K562 (cell line): Measurements from ENCODE around the gene RUNX1. TPM values are rescaled to one million over a fixed set of nuclear protein-coding genes. Genes with fewer than 3 reads are reported as not detected.

ENCODE experiments used
- CEBPG ChIP-seq, 3 experiments: fragments of 200-800 bp in 1 of 3; sonication (Bioruptor generic) in 1 of 3; sonication (generic) in 1 of 3; formaldehyde crosslinking in 1 of 3; IDR thresholded peaks in 2 of 3; conservative IDR thresholded peaks in 1 of 3; 2 replicates each; pipeline versions ENCODE4 v1.6.1 to v1.8.0; 2016 to 2022; ENCODE audit warnings: missing compliant biosample characterization in 2 of 3, missing genetic modification characterization in 2 of 3, mild to moderate bottlenecking in 1 of 3, missing genetic modification reagents in 1 of 3
- EP300 ChIP-seq: IDR thresholded peaks from 2 replicates; pipeline ENCODE4 v1.6.1; 2012; ENCODE audit warnings: low read length, improper control_type of control experiment
- GABPA ChIP-seq: fragments of 200-800 bp; sonication (Bioruptor generic); conservative IDR thresholded peaks from 2 replicates; pipeline ENCODE4 v1.6.1; 2016; ENCODE audit warnings: low read depth, missing genetic modification characterization, missing compliant biosample characterization
- HNRNPUL1 ChIP-seq: fragments of 200-400 bp; formaldehyde crosslinking; IDR thresholded peaks from 2 replicates; pipeline ENCODE4 v1.6.1; 2017; ENCODE audit warnings: low read length
- MGA ChIP-seq: fragments of 450-650 bp; IDR thresholded peaks from 2 replicates; pipeline ENCODE4 v1.6.1; 2016; ENCODE audit warnings: mild to moderate bottlenecking, moderate library complexity
- MLX ChIP-seq, 2 experiments: fragments of 450-650 bp in 1 of 2; sonication (generic) in 1 of 2; formaldehyde crosslinking; conservative IDR thresholded peaks; 2 replicates each; pipeline versions ENCODE4 v1.4.0 to v1.8.1; 2020 to 2022; ENCODE audit warnings: mild to moderate bottlenecking in 1 of 2, missing genetic modification reagents in 1 of 2
- NR2C1 ChIP-seq, 2 experiments: fragments of 450-650 bp; IDR thresholded peaks; 2 replicates each; pipeline ENCODE4 v1.6.1; 2017; ENCODE audit warnings: mild to moderate bottlenecking in 2 of 2, antibody characterized with exemption in 1 of 2, inconsistent platforms in 1 of 2, missing compliant biosample characterization in 1 of 2, missing genetic modification characterization in 1 of 2
- NR2F6 ChIP-seq: fragments of 450-650 bp; formaldehyde crosslinking; IDR thresholded peaks from 2 replicates; pipeline ENCODE4 v1.4.0; 2020; ENCODE audit warnings: mild to moderate bottlenecking
- POLR2G ChIP-seq: fragments of 200-400 bp; formaldehyde crosslinking; IDR thresholded peaks from 2 replicates; pipeline ENCODE4 v1.6.1; 2017; ENCODE audit warnings: low read depth, mild to moderate bottlenecking, antibody characterized with exemption, low read length, moderate library complexity
- ZBTB2 ChIP-seq: fragments of 450-650 bp; IDR thresholded peaks from 2 replicates; pipeline ENCODE4 v1.6.1; 2016; ENCODE audit warnings: antibody characterized with exemption
- ZNF57 ChIP-seq: fragments of 450-650 bp; formaldehyde crosslinking; IDR thresholded peaks from 2 replicates; pipeline ENCODE4 v1.4.0; 2020; ENCODE audit warnings: mild to moderate bottlenecking, moderate library complexity
- polyA plus RNA-seq, 8 experiments: library from polyadenylated mRNA; depleted of rRNA in 4 of 8; stranded (reverse) in 5 of 8; unstranded in 3 of 8; fragments of >200 nt; fragmentation: Nextera tagmentation in 2 of 8; fragmentation: Illumina TruSeq in 1 of 8; extraction: Ambion mirVana in 2 of 8; extraction: Trizol in 1 of 8; gene quantifications; 2 replicates each; pipeline versions ENCODE4 v1.2.1 to v1.2.3, GENCODE V29; 2011 to 2014; ENCODE audit warnings: inconsistent platforms in 1 of 8, missing spikeins in 1 of 8
- total RNA-seq, 7 experiments: library from RNA; depleted of rRNA in 6 of 7; stranded (reverse); fragments of >200 nt in 6 of 7; fragmentation: Illumina TruSeq in 2 of 7; extraction: Trizol in 2 of 7; gene quantifications; 2 replicates each; pipeline versions ENCODE4 v1.2.1 to v1.2.3, GENCODE V29; 2011 to 2021; ENCODE audit warnings: low replicate concordance in 1 of 7

The RUNX1 gene
- total and polyA plus RNA-seq, 9 of the 15 experiments (the other 6 are each of a cell fraction or from before 2014, with no cell fraction given): 2.2 to 68.6 (median 17.8) TPM

DNA sequence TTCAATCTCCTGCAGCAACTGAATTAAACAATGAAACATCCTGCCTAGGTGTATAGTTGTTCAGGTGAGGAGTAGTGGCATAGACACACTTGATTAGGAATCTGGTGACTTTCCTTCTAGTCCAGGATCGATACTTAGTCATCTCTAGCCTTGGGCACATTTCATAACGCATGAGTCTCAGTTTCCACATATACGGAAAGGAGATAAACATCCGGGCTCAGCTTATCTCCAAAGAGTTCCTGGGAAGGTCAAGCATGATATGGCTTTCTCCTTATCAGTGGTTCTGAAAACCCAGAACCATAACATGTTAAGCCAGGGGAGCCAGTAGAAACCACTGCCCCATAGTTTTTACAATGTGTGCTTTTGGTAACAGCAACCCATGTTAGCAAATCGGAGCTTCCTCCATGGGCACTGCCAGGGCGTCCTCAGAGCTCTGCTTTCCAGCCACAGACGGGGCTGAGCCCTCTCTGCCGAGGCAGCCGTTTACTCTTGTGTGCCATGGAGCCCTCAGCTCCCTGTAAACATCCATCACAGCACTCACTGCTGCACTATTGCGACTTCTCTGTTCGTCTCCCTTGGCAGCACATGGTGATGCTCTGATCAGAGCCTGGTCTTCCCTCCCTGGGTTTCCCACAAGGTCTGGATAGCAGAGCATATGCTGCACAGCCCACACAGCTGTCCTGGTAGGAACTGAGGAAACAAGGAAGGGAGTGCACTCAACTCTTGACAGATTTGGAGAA lies 34.6 kb downstream of the RUNX1 start (continued):
- TF ChIP-seq MGA (peak; percentile 27; the same call in 1 of the 2 replicates), ZNF57 (CRISPR knock-in tag) (no peak), NR2F6 (CRISPR knock-in tag) (no peak), GABPA (tag) (no peak), MLX (CRISPR knock-in tag; conservative IDR thresholded peaks at IDR 0.05) (no peak), HNRNPUL1 (no peak), CEBPG (CRISPR knock-in tag; IDR thresholded peaks at IDR 0.05) (no peak), CEBPG (tag; conservative IDR thresholded peaks at IDR 0.05 in 1 of 2, IDR thresholded peaks at IDR 0.05 in 1 of 2) (no peak), EP300 (peak; percentile 89), NR2C1 (IDR thresholded peaks at IDR 0.05) (no peak), NR2C1 (tag; IDR thresholded peaks at IDR 0.05) (peak; percentile 55), POLR2G (no peak), ZBTB2 (no peak)
